MCF 10A (cell line): ENCODE measurements around the gene P3H2. TPM values are rescaled to one million over a fixed set of nuclear protein-coding genes. Genes with fewer than 3 reads are reported as not detected.

Experiments used
- BruUV-seq: library from RNA; stranded (reverse); fragments of 400-500 nt; replicated peaks from 2 replicates; lab custom pipeline; 2021; lab: Mats Ljungman, UMichigan
- CTCF ChIA-PET: fragments of 300-600 bp; sonication (Branson Sonifier 250); formaldehyde crosslinking; extraction: SDS; loops from one replicate; lab custom pipeline; 2021; ENCODE audit warnings: antibody characterized with exemption, inconsistent platforms; lab: Yijun Ruan, JAX
- POLR2A ChIA-PET: fragments of 300-600, 350-650 bp; sonication (Branson Sonifier 250); formaldehyde crosslinking; extraction: SDS; loops from one replicate; lab custom pipeline; 2020; ENCODE audit warnings: antibody characterized with exemption, inconsistent platforms; lab: Yijun Ruan, JAX
- DNase-seq: peaks from one replicate; pipeline ENCODE4 v3.0.0-alpha.2; 2018; ENCODE audit not compliant: unreplicated experiment
- H3K27ac Mint-ChIP-seq: one replicate; pipeline ENCODE4 v1.8.0; 2022; ENCODE audit warnings: mild to moderate bottlenecking, low read depth, mixed read lengths; ENCODE audit not compliant: unreplicated experiment
- H3K27me3 Mint-ChIP-seq: one replicate; pipeline ENCODE4 v1.8.0; 2022; ENCODE audit warnings: mixed read lengths; ENCODE audit not compliant: insufficient read depth, unreplicated experiment
- H3K36me3 Mint-ChIP-seq: one replicate; pipeline ENCODE4 v1.8.0; 2022; ENCODE audit warnings: mild to moderate bottlenecking, moderate library complexity, mixed read lengths; ENCODE audit not compliant: insufficient read depth, unreplicated experiment
- H3K4me1 Mint-ChIP-seq: one replicate; pipeline ENCODE4 v1.8.0; 2022; ENCODE audit warnings: mixed read lengths; ENCODE audit not compliant: insufficient read depth, unreplicated experiment
- H3K4me3 Mint-ChIP-seq: one replicate; pipeline ENCODE4 v1.8.0; 2022; ENCODE audit warnings: mild to moderate bottlenecking, moderate library complexity, mixed read lengths; ENCODE audit not compliant: unreplicated experiment
- H3K9me3 Mint-ChIP-seq: one replicate; pipeline ENCODE4 v1.8.0; 2022; ENCODE audit warnings: mixed read lengths; ENCODE audit not compliant: unreplicated experiment
- CTCF ChIP-seq: fragments of 200-600 bp; IDR thresholded peaks from one replicate; pipeline ENCODE4 v1.8.0; 2022; ENCODE audit warnings: antibody characterized with exemption, mild to moderate bottlenecking; ENCODE audit not compliant: unreplicated experiment
- intact Hi-C: fragments of 100-400 bp; cut with micrococcal nuclease; formaldehyde crosslinking; loops from 2 replicates; pipeline ENCODE4 v1.14.1; 2022
- total RNA-seq: library from RNA; stranded (reverse); gene quantifications from 2 replicates; pipeline ENCODE4 v1.2.3, GENCODE V29; 2022

P3H2 gene
- total RNA-seq, 1 experiment from 2014 or later, result 60.2 TPM

GRCh38 chr3:190142041-190142440 lies 21.3 kb upstream of the P3H2 start:
- no peak overlapping the region for H3K4me3 Mint-ChIP-seq
- POLR2A ChIA-PET, result interaction anchor here (0.6 to 4.5 kb wide), 3 partner anchors 13 to 125 kb away, joined by 3 to 19 read pairs (median 3); no protein-coding TSS in a partner anchor
- no peaks in the 10 kb centered on the region for H3K36me3 Mint-ChIP-seq
- intact Hi-C loops, result no loop called here
- peaks cover 5% of the 10 kb centered on the region for H3K4me1 Mint-ChIP-seq
- BruUV-seq, result no TSS peak
- H3K27me3 Mint-ChIP-seq, result no peaks in the 10 kb centered on the region
- H3K27ac Mint-ChIP-seq, result no peak overlapping the region
- H3K9me3 Mint-ChIP-seq, result no peaks in the 10 kb centered on the region
- CTCF ChIA-PET, result interaction anchor here (0.7 kb wide), 1 partner anchor 256 kb away, joined by 3 read pairs; no protein-coding TSS in a partner anchor
- no peak for DNase-seq
- no peak for TF ChIP-seq CTCF

- Mint-ChIP-seq H3K4me3 (no peak overlapping the region), H3K36me3 (no peaks in the 10 kb centered on the region), H3K9me3 (no peaks in the 10 kb centered on the region), H3K27ac (no peak overlapping the region), H3K27me3 (no peaks in the 10 kb centered on the region), H3K4me1 (peaks cover 5% of the 10 kb centered on the region)
- no peak for DNase-seq
- BruUV-seq, result no TSS peak
- TF ChIP-seq CTCF, result no peak
- ChIA-PET CTCF (interaction anchor here (1.5 kb wide), 1 partner anchor 18 kb away, joined by 5 read pairs; the partner anchor contains the start of gene P3H2), POLR2A (interaction anchor here (1.1 to 4.5 kb wide), 3 partner anchors 15 to 30 kb away, joined by 3 to 19 read pairs (median 6); partner anchors contain the start of gene P3H2)
- intact Hi-C loops, result no loop called here
Observed at GRCh38 chr3:190139365-190139764, 18.7 kb upstream of the P3H2 start.

- POLR2A ChIA-PET, result interaction anchor here (0.6 to 2.4 kb wide), 3 partner anchors 23 to 66 kb away, joined by 3 to 14 read pairs (median 5); no protein-coding TSS in a partner anchor
- H3K36me3 Mint-ChIP-seq, result no peaks in the 10 kb centered on the region
- no peak overlapping the region for H3K4me3 Mint-ChIP-seq
- intact Hi-C loops, result no loop called here
- no TSS peak for BruUV-seq
- no peaks in the 10 kb centered on the region for H3K27me3 Mint-ChIP-seq
- no peak overlapping the region for H3K27ac Mint-ChIP-seq
- no peaks in the 10 kb centered on the region for H3K9me3 Mint-ChIP-seq
- TF ChIP-seq CTCF, result no peak
- no peak for DNase-seq
- CTCF ChIA-PET, result interaction anchor here (1.0 to 2.1 kb wide), 3 partner anchors 11 to 171 kb away, joined by 3 to 7 read pairs (median 5); partner anchors contain the start of gene P3H2
- H3K4me1 Mint-ChIP-seq, result peaks cover 7% of the 10 kb centered on the region
Observed at GRCh38 chr3:190132371-190132770, 11.7 kb upstream of the P3H2 start.

GRCh38 chr3:190131329-190131728 lies 10.6 kb upstream of the P3H2 start:
- ChIA-PET POLR2A (interaction anchor here (1.0 to 3.3 kb wide), 5 partner anchors 9 to 39 kb away, joined by 3 to 21 read pairs (median 6); partner anchors contain the start of gene P3H2), CTCF (interaction anchor here (0.5 to 2.4 kb wide), 5 partner anchors 10 to 84 kb away, joined by 3 to 11 read pairs (median 5); partner anchors contain the start of gene P3H2)
- Mint-ChIP-seq H3K4me3 (no peak overlapping the region), H3K27ac (peak overlapping the region; percentile 85), H3K27me3 (no peaks in the 10 kb centered on the region), H3K36me3 (no peaks in the 10 kb centered on the region), H3K4me1 (peaks cover 7% of the 10 kb centered on the region), H3K9me3 (no peaks in the 10 kb centered on the region)
- no peak for TF ChIP-seq CTCF
- intact Hi-C loops, result no loop called here
- BruUV-seq, result no TSS peak
- DNase-seq, result peak; percentile 93
